H1 (cell line): ENCODE data around the gene FCF1. TPM values are rescaled to one million over a fixed set of nuclear protein-coding genes. Genes with fewer than 3 reads are reported as not detected.

Experiments used
- CTCF ChIA-PET: fragments of 300-600 bp; sonication (Branson Sonifier 250); formaldehyde crosslinking; loops from one replicate; lab custom pipeline; 2021; ENCODE audit not compliant: partially characterized antibody; lab: Charles Lee
- POLR2A ChIA-PET: fragments of 300-600 bp; sonication (Branson Sonifier 250); formaldehyde crosslinking; loops from one replicate; lab custom pipeline; 2021; ENCODE audit warnings: inconsistent platforms; ENCODE audit not compliant: partially characterized antibody; lab: Charles Lee
- DNase-seq, 2 experiments: peaks; one replicate each; pipeline versions ENCODE4 v3.0.0 to v3.0.0-alpha.2; 2010 to 2022; ENCODE audit warnings: low spot score in 2 of 2, low read depth in 1 of 2, mixed read lengths in 1 of 2
- FAIRE-seq: peaks from 2 replicates; lab custom pipeline; 2011; peaks lifted over from hg19 to GRCh38; lab: Jason Lieb, UNC
- H2AFZ ChIP-seq: 2 replicates; pipeline ENCODE4 v1.8.1; 2012; ENCODE audit warnings: low read length, inconsistent platforms
- H2AK5ac ChIP-seq: 2 replicates; pipeline ENCODE4 v1.6.1; 2013; ENCODE audit warnings: low read depth, low read length
- H2BK120ac ChIP-seq: replicated peaks from 2 replicates; pipeline ENCODE3; 2013; ENCODE audit warnings: low read depth, low read length, inconsistent platforms
- H2BK12ac ChIP-seq: 2 replicates; pipeline ENCODE4 v1.6.1; 2013; ENCODE audit warnings: low read depth, low read length
- H2BK15ac ChIP-seq: 2 replicates; pipeline ENCODE4 v1.6.1; 2013; ENCODE audit warnings: low read length
- H2BK20ac ChIP-seq: 2 replicates; pipeline ENCODE4 v1.6.1; 2013; ENCODE audit warnings: low read length
- H2BK5ac ChIP-seq: 2 replicates; pipeline ENCODE4 v1.6.1; 2013; ENCODE audit warnings: low read depth, low read length
- H3K14ac ChIP-seq: 2 replicates; pipeline ENCODE4 v1.6.1; 2013; ENCODE audit warnings: inconsistent platforms; ENCODE audit not compliant: insufficient read length
- H3K18ac ChIP-seq: 2 replicates; pipeline ENCODE4 v1.6.1; 2013; ENCODE audit warnings: low read length; ENCODE audit errors: extremely low read depth
- H3K23ac ChIP-seq: 2 replicates; pipeline ENCODE4 v1.6.1; 2013; ENCODE audit warnings: inconsistent platforms; ENCODE audit not compliant: insufficient read length
- H3K23me2 ChIP-seq: 2 replicates; pipeline ENCODE4 v1.6.1; 2013; ENCODE audit warnings: low read depth, low read length
- H3K27ac ChIP-seq: 2 replicates; pipeline ENCODE4 v1.6.1; 2011; ENCODE audit warnings: low read depth, low read length, inconsistent platforms
- H3K27me3 ChIP-seq, 4 experiments: replicated peaks in 1 of 4; 1 replicate in 1 of 4; 2 replicates in 3 of 4; pipeline versions ENCODE4 v1.6.1 to v1.8.1; 2011 to 2013; ENCODE audit warnings: low read length in 3 of 4, mild to moderate bottlenecking in 3 of 4, inconsistent platforms in 2 of 4, mixed read lengths in 2 of 4, moderate library complexity in 1 of 4; ENCODE audit not compliant: control insufficient read depth in 3 of 4, insufficient read depth in 3 of 4; ENCODE audit errors: extremely low read depth in 1 of 4
- H3K36me3 ChIP-seq, 4 experiments: 2 replicates each; pipeline versions ENCODE4 v1.6.1 to v1.8.1; 2011 to 2013; ENCODE audit warnings: mild to moderate bottlenecking in 4 of 4, low read length in 3 of 4, moderate library complexity in 2 of 4, control low read depth in 1 of 4, inconsistent platforms in 1 of 4; ENCODE audit not compliant: insufficient read depth in 4 of 4, control insufficient read depth in 2 of 4
- H3K4ac ChIP-seq: replicated peaks from 2 replicates; pipeline ENCODE3; 2013; ENCODE audit warnings: low read length, low read depth, mixed read lengths, inconsistent platforms; ENCODE audit not compliant: insufficient read length
- H3K4me1 ChIP-seq, 4 experiments: replicated peaks in 1 of 4; 1 replicate in 1 of 4; 2 replicates in 3 of 4; pipeline versions ENCODE4 v1.6.1 to v1.8.1; 2011 to 2013; ENCODE audit warnings: low read length in 3 of 4, inconsistent platforms in 2 of 4, mixed read lengths in 1 of 4; ENCODE audit not compliant: insufficient read depth in 4 of 4, control insufficient read depth in 3 of 4
- H3K4me2 ChIP-seq, 2 experiments: 2 replicates each; pipeline versions ENCODE4 v1.6.1 to v1.8.1; 2011 to 2013; ENCODE audit warnings: low read depth in 2 of 2, low read length in 2 of 2, control low read depth in 1 of 2, inconsistent platforms in 1 of 2, mild to moderate bottlenecking in 1 of 2; ENCODE audit not compliant: insufficient read depth in 1 of 2
- H3K4me3 ChIP-seq, 4 experiments: fragments of 200-600, 300-600 bp in 1 of 4; sonication (generic), shearing (Covaris generic), sonication (Bioruptor Twin) in 1 of 4; 2 replicates each; pipeline versions ENCODE4 v1.5.1 to v1.8.1; 2011 to 2016; ENCODE audit warnings: low read length in 4 of 4, low read depth in 3 of 4, control low read depth in 2 of 4, inconsistent platforms in 2 of 4, mild to moderate bottlenecking in 2 of 4, mixed read lengths in 1 of 4, moderate library complexity in 1 of 4; ENCODE audit not compliant: insufficient read depth in 2 of 4; ENCODE audit errors: extremely low read depth in 1 of 4
- H3K56ac ChIP-seq: replicated peaks from 2 replicates; pipeline ENCODE3; 2013; ENCODE audit warnings: low read depth, mild to moderate bottlenecking, mixed read lengths, low read length, inconsistent platforms; ENCODE audit not compliant: insufficient read length
- H3K79me1 ChIP-seq: 2 replicates; pipeline ENCODE4 v1.6.1; 2013; ENCODE audit warnings: low read depth, low read length, control low read depth
- H3K79me2 ChIP-seq, 2 experiments: 2 replicates each; pipeline versions ENCODE4 v1.6.1 to v1.8.1; 2012 to 2013; ENCODE audit warnings: low read length in 2 of 2, mild to moderate bottlenecking in 2 of 2, inconsistent platforms in 1 of 2; ENCODE audit not compliant: insufficient read depth in 2 of 2, control insufficient read depth in 1 of 2
- H3K9ac ChIP-seq, 4 experiments: replicated peaks in 1 of 4; 1 replicate in 1 of 4; 2 replicates in 3 of 4; pipeline versions ENCODE4 v1.6.1 to v1.8.1; 2011 to 2013; ENCODE audit warnings: low read depth in 3 of 4, low read length in 3 of 4, control low read depth in 2 of 4, mild to moderate bottlenecking in 2 of 4, moderate library complexity in 2 of 4, inconsistent platforms in 1 of 4; ENCODE audit errors: extremely low read depth in 1 of 4
- H3K9me3 ChIP-seq, 2 experiments: 2 replicates each; pipeline versions ENCODE4 v1.6.1 to v1.8.1; 2012 to 2013; ENCODE audit warnings: mild to moderate bottlenecking in 2 of 2, moderate library complexity in 2 of 2, control low read depth in 1 of 2, inconsistent platforms in 1 of 2, low read depth in 1 of 2, low read length in 1 of 2, mixed read lengths in 1 of 2; ENCODE audit not compliant: insufficient read depth in 2 of 2
- H4K20me1 ChIP-seq, 2 experiments: replicated peaks in 1 of 2; 2 replicates each; pipeline versions ENCODE3 to v1.8.1; 2011 to 2013; ENCODE audit warnings: inconsistent platforms in 2 of 2, low read length in 2 of 2, mild to moderate bottlenecking in 1 of 2; ENCODE audit not compliant: insufficient read depth in 2 of 2, control insufficient read depth in 1 of 2
- H4K5ac ChIP-seq: 2 replicates; pipeline ENCODE4 v1.6.1; 2013; ENCODE audit warnings: low read length, low read depth, mixed read lengths, inconsistent platforms; ENCODE audit not compliant: insufficient read length
- H4K8ac ChIP-seq: 2 replicates; pipeline ENCODE4 v1.8.0; 2013; ENCODE audit warnings: mild to moderate bottlenecking, moderate library complexity, low read length, inconsistent platforms; ENCODE audit not compliant: insufficient read depth; ENCODE audit errors: extremely low read depth
- H4K91ac ChIP-seq: replicated peaks from 2 replicates; pipeline ENCODE3; 2013; ENCODE audit warnings: low read length, mixed read lengths, inconsistent platforms; ENCODE audit not compliant: insufficient read length
- JUN ChIP-seq: IDR thresholded peaks from 2 replicates; pipeline ENCODE4 v1.6.1; 2011; ENCODE audit warnings: low read depth, mild to moderate bottlenecking, improper control_type of control experiment, low read length
- whole genome bisulfite sequencing, 2 experiments: shearing (Covaris generic) in 1 of 2; methylation state at CpG; one replicate each; pipeline versions ENCODE4 v1.1.6 to v1.1.7; 2013 to 2015; ENCODE audit warnings: low lambda C conversion rate in 2 of 2, mixed read lengths in 2 of 2, inconsistent platforms in 1 of 2, low coverage in 1 of 2, missing lambda C conversion rate in 1 of 2; ENCODE audit not compliant: insufficient replicate concordance in 2 of 2, insufficient coverage in 1 of 2, insufficient read length in 1 of 2; ENCODE audit errors: extremely low coverage in 1 of 2, missing lambda C conversion rate in 1 of 2; 5-methylcytosine and 5-hydroxymethylcytosine counted together
- polyA plus RNA-seq, 7 experiments: library from polyadenylated mRNA; depleted of rRNA in 3 of 7; stranded (reverse) in 5 of 7; unstranded in 2 of 7; fragments of >200 nt in 5 of 7; fragments of 200-250 nt in 2 of 7; gene quantifications; 1 replicate in 5 of 7; 2 replicates in 1 of 7; 4 replicates in 1 of 7; pipeline versions ENCODE4 v1.2.1 to v1.2.3, GENCODE V29; 2011 to 2013; ENCODE audit warnings: missing spikeins in 2 of 7, mixed read lengths in 2 of 7
- total RNA-seq: library from RNA; stranded (reverse); fragmentation: NEBNext Ultra II Directional; extraction: Animal tissue kit (Norgen Biotek cat#: 25700); gene quantifications from 2 replicates; pipeline ENCODE4 v1.2.1, GENCODE V29; 2021

The FCF1 gene
- total and polyA plus RNA-seq, 2 of the 8 experiments (the other 6 are each of a cell fraction or from before 2014, with no cell fraction given), result 48.1 to 84.3 TPM

DNA sequence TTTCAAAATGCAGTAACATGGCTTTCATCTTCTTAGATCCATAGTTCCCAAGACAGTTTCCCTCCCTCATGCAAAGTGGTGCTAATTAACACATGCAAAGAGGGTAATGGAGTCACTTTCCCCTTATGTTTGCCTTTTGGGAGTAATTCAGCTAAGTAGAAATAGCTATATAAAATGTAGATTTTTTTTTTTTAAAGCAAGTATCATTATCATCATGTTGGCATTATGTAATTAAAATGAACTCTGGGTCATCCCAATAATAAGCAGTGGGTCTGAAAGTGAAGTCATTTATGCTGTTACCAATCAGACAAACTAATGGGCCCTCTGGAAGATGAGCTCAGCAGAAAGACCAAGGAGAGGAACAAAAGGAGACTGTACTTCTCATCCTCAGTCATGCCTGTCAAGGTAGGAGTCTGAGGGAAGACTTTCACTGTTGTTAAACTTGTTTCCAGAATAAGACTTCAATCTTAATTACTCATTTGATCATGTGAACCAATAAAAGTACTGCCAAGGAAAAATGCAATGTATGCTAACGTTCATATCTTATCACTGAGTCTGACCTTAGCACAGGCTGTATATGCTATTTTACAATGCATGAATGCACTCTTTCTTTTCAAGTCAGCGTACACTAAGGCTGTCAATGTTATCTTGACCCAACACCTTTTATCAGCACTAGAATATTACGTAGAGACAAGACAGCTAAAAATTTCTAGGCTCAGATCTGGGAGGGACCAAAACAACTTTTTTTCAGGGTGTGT, 26.8 kb upstream of the FCF1 start:
- no peak overlapping the region for H3K4ac ChIP-seq
- H3K9me3 ChIP-seq, result no peaks in the 10 kb centered on the region
- H2AK5ac ChIP-seq, result no peak overlapping the region
- no peak for DNase-seq
- POLR2A ChIA-PET, result interaction anchor here (1.0 kb wide), 1 partner anchor 77 kb away, joined by 3 read pairs; the partner anchor contains the start of gene YLPM1
- FAIRE-seq, result no peak
- CTCF ChIA-PET, result interaction anchor here (1.2 to 2.5 kb wide), 2 partner anchors 77 kb away, joined by 3 to 6 read pairs; partner anchors contain the start of gene YLPM1
- H4K5ac ChIP-seq, result no peak overlapping the region
- H3K27ac ChIP-seq, result no peak overlapping the region
- H3K4me3 ChIP-seq, result no peak overlapping the region
- H3K56ac ChIP-seq, result no peak overlapping the region
- WGBS, 2 experiments, result 90% methylated on average over 3 of the region's 3 CpGs; no CpG with 5 or more reads in 1 of the 2 experiments
- H3K36me3 ChIP-seq, result peaks cover 2 to 39% (median 11%) of the 10 kb centered on the region in 4 experiments
- no peak for TF ChIP-seq JUN
- H3K9ac ChIP-seq, result no peak overlapping the region
- no peaks in the 10 kb centered on the region for H3K27me3 ChIP-seq
- no peak overlapping the region for H2BK15ac ChIP-seq
- peaks cover 0 to 3% (median 0%) of the 10 kb centered on the region in 4 experiments; a peak in 2 of 7 replicates for H3K4me1 ChIP-seq
- no peak overlapping the region for H2BK5ac ChIP-seq
- no peaks in the 10 kb centered on the region for H3K79me1 ChIP-seq
- H4K91ac ChIP-seq, result no peak overlapping the region
- no peak overlapping the region for H2AFZ ChIP-seq
- no peaks in the 10 kb centered on the region for H3K23me2 ChIP-seq
- peaks cover 0 to 3% of the 10 kb centered on the region in 2 experiments for H4K20me1 ChIP-seq
- no peak overlapping the region for H2BK20ac ChIP-seq
- no peak overlapping the region for H3K14ac ChIP-seq
- H3K4me2 ChIP-seq, result no peak overlapping the region
- H3K79me2 ChIP-seq, result no peaks in the 10 kb centered on the region
- no peak overlapping the region for H3K23ac ChIP-seq
- H2BK12ac ChIP-seq, result no peak overlapping the region
- H3K18ac ChIP-seq, result no peak overlapping the region
- no peak overlapping the region for H4K8ac ChIP-seq
- no peak overlapping the region for H2BK120ac ChIP-seq
